ENCODE measurements around the gene MAMDC2. TPM values are rescaled to one million over a fixed set of nuclear protein-coding genes. Genes with fewer than 3 reads are reported as not detected.

MAMDC2 gene
- total RNA-seq, 2 donors from 2014 or later = 25.4 to 29.0 TPM

GRCh38 chr9:70092190-70092589 is 48.5 kb downstream of the MAMDC2 start:
- H3K27ac ChIP-seq = no peak overlapping the region
- ATAC-seq (ENCODE audit: insufficient number of reproducible peaks, low FRiP score, low read depth) = no peak
- H3K4me1 ChIP-seq (ENCODE audit: control insufficient read depth in 1 of 2, low read depth in 2 of 2) = peaks cover 0 to 12% of the 10 kb centered on the region in 2 donors

DNA sequence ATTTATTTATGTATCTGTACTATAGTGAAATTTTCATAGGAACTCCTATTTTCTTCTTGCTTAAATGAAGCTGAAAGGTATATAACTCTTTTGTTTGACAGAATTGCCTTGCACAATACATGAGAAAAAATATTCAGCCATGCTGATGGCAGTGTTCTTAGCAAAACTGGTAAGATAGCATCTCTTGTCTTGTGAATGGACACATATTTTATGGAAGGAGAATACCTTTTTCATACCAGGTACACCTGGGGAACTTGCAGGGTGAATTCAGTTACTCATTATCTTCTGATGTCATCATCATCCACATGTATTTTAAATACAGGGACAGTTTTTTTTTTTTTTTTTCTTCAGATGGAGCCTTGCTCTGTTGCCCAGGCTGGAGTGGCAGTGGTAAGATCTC is 49.4 kb downstream of the MAMDC2 start:
- H3K27me3 ChIP-seq (replicated peaks; ENCODE audit: insufficient read depth) = no peaks in the 10 kb centered on the region
- peaks cover 0 to 12% of the 10 kb centered on the region in 2 donors for H3K4me1 ChIP-seq (ENCODE audit: control insufficient read depth in 1 of 2, low read depth in 2 of 2)
- H3K4me3 ChIP-seq = no peak overlapping the region
- TF ChIP-seq, protein P1, sequence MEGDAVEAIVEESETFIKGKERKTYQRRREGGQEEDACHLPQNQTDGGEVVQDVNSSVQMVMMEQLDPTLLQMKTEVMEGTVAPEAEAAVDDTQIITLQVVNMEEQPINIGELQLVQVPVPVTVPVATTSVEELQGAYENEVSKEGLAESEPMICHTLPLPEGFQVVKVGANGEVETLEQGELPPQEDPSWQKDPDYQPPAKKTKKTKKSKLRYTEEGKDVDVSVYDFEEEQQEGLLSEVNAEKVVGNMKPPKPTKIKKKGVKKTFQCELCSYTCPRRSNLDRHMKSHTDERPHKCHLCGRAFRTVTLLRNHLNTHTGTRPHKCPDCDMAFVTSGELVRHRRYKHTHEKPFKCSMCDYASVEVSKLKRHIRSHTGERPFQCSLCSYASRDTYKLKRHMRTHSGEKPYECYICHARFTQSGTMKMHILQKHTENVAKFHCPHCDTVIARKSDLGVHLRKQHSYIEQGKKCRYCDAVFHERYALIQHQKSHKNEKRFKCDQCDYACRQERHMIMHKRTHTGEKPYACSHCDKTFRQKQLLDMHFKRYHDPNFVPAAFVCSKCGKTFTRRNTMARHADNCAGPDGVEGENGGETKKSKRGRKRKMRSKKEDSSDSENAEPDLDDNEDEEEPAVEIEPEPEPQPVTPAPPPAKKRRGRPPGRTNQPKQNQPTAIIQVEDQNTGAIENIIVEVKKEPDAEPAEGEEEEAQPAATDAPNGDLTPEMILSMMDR (IDR thresholded peaks at IDR 0.05) = no peak
- ATAC-seq (ENCODE audit: insufficient number of reproducible peaks, low FRiP score, low read depth) (no peak), DNase-seq (ENCODE audit: low spot score) (no peak)
- H3K36me3 ChIP-seq = no peaks in the 10 kb centered on the region
- H3K27ac ChIP-seq = no peak overlapping the region
- H3K9me3 ChIP-seq = no peaks in the 10 kb centered on the region

More at GRCh38 chr9:70092190-70092589, 48.5 kb downstream of the MAMDC2 start:
- DNase-seq (ENCODE audit: low spot score) = no peak
- Histone ChIP-seq H3K4me3 (no peak overlapping the region), H3K36me3 (no peaks in the 10 kb centered on the region), H3K9me3 (no peaks in the 10 kb centered on the region), H3K27me3 (replicated peaks; ENCODE audit: insufficient read depth) (no peaks in the 10 kb centered on the region)
- TF ChIP-seq, protein P1 (IDR thresholded peaks at IDR 0.05) = no peak

- Histone ChIP-seq H3K9me3 (no peaks in the 10 kb centered on the region), H3K27ac (no peak overlapping the region), H3K27me3 (replicated peaks; ENCODE audit: insufficient read depth) (no peaks in the 10 kb centered on the region), H3K36me3 (no peaks in the 10 kb centered on the region), H3K4me3 (no peak overlapping the region), H3K4me1 (ENCODE audit: control insufficient read depth in 1 of 2, low read depth in 2 of 2) (peaks cover 0 to 12% of the 10 kb centered on the region in 2 donors)
- no peak for DNase-seq (ENCODE audit: low spot score)
- TF ChIP-seq, protein P1 (IDR thresholded peaks at IDR 0.05) = no peak
- ATAC-seq (ENCODE audit: insufficient number of reproducible peaks, low FRiP score, low read depth) = no peak
These were observed 50.3 kb downstream of the MAMDC2 start for GRCh38 chr9:70093944-70094343.

GRCh38 chr9:70094747-70095146 is 51.1 kb downstream of the MAMDC2 start:
- TF ChIP-seq, protein P1 (IDR thresholded peaks at IDR 0.05) = no peak
- H3K36me3 ChIP-seq = no peaks in the 10 kb centered on the region
- no peaks in the 10 kb centered on the region for H3K27me3 ChIP-seq (replicated peaks; ENCODE audit: insufficient read depth)
- no peaks in the 10 kb centered on the region for H3K9me3 ChIP-seq
- H3K27ac ChIP-seq = no peak overlapping the region
- no peak for ATAC-seq (ENCODE audit: insufficient number of reproducible peaks, low FRiP score, low read depth)
- no peak overlapping the region for H3K4me3 ChIP-seq
- H3K4me1 ChIP-seq (ENCODE audit: control insufficient read depth in 1 of 2, low read depth in 2 of 2) = peaks cover 0 to 12% of the 10 kb centered on the region in 2 donors
- DNase-seq (ENCODE audit: low spot score) = no peak

DNA sequence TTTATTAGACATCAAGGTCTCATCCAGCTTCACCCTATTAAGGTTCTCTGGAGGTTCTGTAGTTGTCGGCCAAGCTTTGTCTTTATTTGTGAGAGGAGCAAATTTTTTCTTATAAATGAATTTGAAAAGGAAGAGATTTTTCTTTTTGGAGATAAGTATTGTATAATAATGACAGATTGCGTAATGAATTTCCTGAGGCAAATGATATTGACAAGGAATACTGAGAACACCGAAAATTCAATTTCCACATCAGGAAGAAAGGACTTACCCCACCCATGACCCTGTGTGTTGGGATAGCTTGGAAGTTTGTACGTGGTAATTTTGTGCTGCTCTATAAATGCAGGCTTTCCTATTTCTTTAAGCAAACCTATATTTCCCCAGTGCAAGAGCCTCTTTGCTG is 53.5 kb downstream of the MAMDC2 start:
- Histone ChIP-seq H3K9me3 (no peaks in the 10 kb centered on the region), H3K4me1 (ENCODE audit: control insufficient read depth in 1 of 2, low read depth in 2 of 2) (no peaks in the 10 kb centered on the region), H3K27me3 (replicated peaks; ENCODE audit: insufficient read depth) (no peaks in the 10 kb centered on the region), H3K36me3 (no peaks in the 10 kb centered on the region), H3K4me3 (no peak overlapping the region), H3K27ac (no peak overlapping the region)
- ATAC-seq (ENCODE audit: insufficient number of reproducible peaks, low FRiP score, low read depth) (no peak), DNase-seq (ENCODE audit: low spot score) (no peak)
- TF ChIP-seq, protein P1 (IDR thresholded peaks at IDR 0.05) = no peak

All from thoracic aorta (tissue), 2 donors.